GM21723 (cell line): ENCODE data around the gene TP53BP1.

ENCODE experiments used
- ATAC-seq: cut with Tn5 transposase; IDR thresholded peaks from one replicate; pipeline ENCODE4 v1.9.1; 2021; ENCODE audit warnings: mild to moderate bottlenecking, moderate library complexity; ENCODE audit not compliant: unreplicated experiment

TP53BP1 gene

GRCh38 chr15:43518197-43518761, 25.3 kb upstream of the TP53BP1 start:
- no peak for ATAC-seq

GRCh38 chr15:43517354-43518196, 24.6 kb upstream of the TP53BP1 start, which contains the start of gene MAP1A:
Gene MAP1A (plus strand): TSS chr15:43517608. CDS start chr15:43521474, 3,866 bp downstream.
- ATAC-seq = no peak

DNA sequence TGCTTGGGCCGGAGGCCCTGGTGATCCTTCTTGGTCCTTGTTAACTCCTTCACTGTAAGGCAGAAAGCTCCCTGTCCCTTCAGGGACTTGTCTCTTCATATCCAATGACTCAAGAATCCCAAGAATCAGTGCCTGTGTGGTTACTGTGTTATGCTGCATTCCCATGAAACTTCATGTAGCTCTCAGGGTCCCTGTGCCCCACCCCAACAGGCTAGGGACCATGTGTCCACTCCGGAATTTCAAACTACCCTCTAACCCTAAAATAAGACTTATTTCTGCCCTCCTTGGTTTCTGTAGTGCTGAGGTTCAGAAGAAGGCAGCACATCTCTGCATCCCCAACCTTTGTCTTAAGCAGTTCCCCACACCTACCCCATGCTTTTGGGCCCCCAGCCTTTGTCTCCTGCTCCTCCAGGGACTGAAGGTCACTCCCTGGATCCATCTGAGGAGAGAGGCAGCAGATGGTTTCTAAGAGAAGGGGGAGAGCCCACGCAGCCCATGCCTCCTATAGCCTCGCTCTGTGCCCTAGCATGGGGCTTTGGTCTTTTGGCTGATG, 23.9 kb upstream of the TP53BP1 start:
- no peak for ATAC-seq

DNA sequence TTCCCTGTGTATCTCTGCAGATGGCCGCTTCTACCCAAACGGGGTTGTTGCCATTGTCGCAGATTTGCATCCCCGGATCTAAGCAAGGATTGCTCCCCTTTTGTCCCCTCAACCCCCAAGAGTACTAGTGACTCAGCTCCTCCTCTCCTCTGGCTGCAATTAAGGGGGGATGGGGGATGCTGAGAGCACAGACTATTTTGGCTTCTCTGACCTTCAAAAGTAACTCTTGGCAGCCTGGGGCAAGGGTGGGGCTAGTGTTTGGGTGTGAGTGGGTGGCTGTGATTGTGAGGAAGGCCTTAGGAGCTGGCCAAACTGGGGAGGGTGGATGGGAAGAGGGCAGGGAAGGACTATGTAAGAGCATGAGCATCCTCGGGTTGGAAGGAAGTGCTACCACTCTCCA, 23.2 kb upstream of the TP53BP1 start:
- ATAC-seq = no peak

- no peak for ATAC-seq
Observed at GRCh38 chr15:43515741-43516140, 22.8 kb upstream of the TP53BP1 start.

DNA sequence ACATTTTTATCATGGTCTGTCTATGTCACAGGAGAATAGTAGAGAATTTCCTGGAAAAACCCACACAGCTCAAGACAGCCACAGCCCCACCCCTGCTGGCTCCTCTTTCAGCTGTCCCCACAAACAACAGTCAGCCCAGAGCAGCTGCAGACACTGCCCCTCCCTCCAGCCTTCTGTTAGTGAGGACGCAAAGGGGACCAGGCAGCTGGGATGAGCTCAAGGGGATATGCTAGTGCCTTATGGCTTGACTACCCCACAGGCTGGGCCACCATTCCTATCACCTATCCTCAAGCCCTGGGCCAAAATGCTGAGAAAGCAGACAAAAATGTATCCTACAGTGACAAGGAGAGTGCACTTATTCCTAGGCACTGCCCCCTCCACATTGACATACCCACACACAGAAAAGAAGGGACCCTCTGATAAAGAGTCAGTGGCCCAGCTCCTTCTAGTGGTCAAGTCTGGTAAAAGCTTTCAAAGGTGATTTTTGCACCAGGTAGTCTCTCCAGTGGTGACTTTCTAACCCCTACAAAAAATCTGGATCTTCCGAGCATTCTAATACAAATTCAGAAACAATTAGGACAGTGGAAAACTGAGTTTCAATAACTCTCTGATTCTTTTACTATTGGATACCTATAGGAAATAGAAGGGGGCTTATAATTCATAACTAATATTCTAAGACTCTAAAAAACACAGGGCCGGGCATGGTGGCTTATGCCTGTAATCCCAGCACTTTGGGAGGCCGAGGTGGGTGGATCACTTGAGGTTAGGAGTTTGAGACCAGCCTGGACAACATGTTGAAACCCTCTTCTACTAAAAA, 21.5 kb upstream of the TP53BP1 start:
- ATAC-seq = no peak

DNA sequence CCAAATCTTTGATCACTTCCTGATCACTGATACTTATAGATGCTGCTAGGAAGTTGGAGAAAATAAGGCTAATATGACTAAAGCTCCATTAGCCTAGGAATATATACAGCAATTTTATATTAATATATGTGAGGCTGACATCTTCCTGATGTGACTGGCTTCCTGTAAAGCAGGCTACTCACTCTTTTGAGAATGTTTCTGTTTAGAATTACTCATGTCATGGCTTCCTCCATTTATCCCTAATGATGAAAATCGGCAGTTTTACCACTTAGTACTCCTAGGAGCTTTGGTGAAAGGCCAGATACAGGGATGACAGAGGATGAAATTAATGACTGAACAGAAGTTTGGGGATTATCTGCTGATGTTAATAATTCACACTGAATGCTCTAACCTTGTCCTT, 20.6 kb upstream of the TP53BP1 start:
- no peak for ATAC-seq

DNA sequence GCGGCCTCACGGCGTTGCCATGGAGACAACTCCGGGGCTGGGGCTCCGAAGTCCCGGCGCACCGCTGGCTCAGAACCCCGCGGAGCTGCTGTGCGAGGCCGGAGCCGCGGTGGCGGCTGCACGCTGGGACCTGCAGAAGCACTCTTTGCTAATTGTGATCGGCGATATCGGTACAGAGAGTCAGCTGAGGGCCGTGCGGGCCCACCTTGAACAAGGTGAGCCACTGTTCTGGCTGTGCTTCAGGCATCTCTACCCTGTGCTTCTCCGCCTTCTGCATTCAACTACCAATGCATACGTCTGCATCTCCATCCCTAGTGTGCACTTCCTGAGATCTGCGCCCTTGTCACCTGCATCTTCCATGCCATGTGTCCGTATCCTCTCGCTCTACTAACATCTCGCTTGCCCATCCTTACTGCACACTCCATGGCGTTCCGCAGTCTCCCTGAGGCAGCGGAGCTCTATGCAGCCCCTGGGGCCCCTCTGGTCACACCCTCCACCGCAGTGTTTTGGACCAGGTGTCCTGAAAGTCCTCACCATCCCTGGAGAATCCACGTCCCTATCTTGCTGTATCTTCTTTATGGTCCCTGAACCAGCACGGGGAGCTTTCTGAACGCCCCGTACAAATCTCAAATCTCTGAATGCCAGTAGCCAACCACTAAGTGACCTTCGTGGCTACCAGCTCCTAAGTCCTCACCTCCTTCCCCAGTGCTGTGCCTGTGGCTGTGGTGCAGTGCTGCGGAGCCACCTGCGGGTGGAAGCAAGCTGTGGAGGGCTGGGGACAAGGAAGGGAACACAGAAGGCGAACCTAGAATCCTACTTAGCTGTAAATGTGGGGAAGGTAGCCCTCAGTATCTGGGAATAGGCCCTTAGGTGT, 18.3 kb upstream of the TP53BP1 start:
- ATAC-seq = no peak

- ATAC-seq = peak; percentile 96
Observed at GRCh38 chr15:43510200-43511011, 17.4 kb upstream of the TP53BP1 start.

DNA sequence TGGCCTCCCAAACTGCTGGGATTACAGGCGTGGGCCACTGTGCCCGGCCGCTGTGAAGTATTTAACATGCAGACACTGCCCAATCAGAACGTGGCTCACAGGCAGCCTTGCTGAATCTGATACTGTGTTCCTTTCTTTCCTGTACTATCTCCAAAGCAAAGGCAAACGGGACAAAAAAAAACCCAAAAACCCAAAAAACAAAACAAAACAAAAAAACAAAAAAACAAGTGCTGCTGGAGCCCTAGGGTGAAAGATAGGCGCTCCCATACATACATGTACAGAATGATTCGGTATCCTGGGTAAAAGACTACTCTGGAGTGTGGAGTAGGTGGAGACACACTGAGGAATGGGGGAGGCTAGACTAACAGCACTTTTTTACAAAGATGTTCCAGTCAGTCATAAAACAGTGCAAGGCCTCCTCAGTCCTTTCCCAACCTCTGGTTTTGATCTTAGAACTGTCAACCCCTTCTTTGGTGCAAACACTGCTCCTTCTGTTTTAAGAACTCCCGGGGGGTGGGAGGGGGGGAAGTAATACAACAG, 16.8 kb upstream of the TP53BP1 start:
- ATAC-seq = no peak

DNA sequence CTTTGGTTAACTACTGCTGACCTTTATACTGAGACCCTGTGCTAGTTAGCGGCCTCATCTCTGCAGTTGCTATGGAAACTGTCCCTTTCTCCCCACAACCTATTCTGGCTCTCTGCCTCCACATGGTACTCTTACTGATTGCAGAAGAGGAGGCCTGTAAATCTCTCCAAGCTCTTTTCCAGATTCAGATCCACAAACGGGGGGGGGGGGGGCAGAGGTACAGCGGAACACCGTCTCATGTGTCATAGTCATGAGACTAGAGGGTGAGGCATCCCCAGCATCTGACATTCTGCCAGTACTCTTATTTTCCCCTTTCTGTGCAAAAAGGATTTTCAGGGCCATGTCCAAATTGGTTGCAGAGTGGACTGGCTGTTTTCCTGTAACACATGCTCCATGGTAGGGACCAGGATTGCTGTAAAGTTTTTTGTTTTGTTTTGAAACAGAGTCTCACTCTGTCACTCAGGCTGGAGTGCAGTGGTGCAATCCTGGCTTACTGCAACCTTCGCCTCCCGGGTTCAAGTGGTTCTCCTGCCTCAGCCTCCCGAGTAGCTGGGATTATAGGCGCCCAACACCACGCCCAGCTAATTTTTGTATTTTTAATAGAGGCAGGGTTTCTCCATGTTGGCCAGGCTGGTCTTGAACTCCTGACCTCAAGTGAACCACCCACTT, 16.2 kb upstream of the TP53BP1 start:
- no peak for ATAC-seq

GRCh38 chr15:43508421-43508820, 15.5 kb upstream of the TP53BP1 start:
- no peak for ATAC-seq

- ATAC-seq = no peak
Observed at GRCh38 chr15:43505738-43506137, 12.8 kb upstream of the TP53BP1 start.

DNA sequence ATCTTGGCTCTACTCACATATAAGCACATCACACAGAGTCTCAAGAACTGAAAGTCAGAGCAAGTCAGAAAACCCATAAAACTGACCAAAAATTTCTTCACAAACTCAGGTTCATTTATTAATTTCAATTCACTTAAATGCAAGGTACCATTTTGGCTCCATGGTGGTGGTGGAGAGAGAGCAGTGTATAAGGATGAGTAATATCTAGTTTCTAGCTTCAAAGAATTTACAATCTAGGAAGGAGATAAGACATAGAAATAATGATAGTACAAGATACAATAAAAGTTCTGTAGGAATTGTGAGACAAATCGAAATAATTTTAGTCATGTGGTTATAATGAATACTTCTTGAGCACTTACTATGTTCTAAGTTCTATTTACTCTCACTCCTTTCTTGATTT, 6.7 kb upstream of the TP53BP1 start:
- no peak for ATAC-seq

DNA sequence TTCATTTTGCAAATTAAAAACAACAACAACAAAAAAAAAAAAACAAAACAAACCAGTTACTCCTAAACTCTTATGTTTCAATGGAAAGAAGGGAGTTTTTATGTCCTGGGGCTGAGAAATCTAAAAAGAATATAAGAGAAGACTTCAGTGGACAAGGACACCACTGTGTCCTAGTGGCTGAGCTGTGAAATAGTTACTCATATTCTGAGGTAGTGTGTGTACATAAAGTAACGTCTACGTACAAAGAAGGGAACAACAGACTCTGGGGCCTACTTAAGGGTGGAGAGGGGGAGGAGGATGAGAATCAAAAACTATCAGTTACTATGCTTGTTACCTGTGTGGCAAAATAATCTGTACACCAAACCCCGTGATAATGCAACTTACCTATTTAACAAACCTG, 6.0 kb upstream of the TP53BP1 start:
- no peak for ATAC-seq

DNA sequence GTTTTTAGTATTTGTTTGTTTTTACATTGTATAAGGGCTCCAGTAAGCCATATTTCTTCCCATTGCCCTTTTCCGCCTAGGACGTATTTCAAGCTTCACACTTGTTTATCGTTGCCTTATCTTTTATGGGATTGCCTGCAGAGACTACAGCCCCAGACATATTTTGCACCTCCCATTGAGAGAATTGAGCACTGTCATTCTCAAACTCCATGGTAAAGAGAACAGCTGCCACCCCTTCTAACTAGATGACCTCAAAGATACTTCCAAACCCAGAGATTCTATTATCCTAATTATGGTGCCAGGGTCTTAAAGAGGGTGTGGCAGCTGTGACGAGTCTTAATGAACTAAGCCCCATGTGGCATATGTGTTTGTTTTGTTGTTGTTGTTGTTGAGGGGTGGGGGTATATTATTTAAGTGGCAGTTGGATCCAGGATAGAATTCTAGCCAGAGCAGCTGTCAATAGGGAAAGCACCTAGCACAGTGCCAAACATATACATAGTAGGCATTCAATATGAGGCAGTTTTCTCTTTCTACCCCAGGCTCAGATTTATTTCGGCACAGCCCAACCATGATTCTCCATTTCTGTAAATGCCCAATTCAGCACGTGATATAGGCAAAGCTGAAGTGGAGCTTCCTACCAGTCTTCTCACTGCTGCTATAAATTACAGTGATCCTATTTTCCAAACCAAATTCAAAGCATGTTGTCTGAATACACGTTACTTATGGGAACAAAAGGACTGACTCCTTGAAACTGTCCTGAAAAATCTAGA, 932 bp upstream of the TP53BP1 start:
- no peak for ATAC-seq

GRCh38 chr15:43492266-43492665, 690 bp downstream of the TP53BP1 start:
- no peak for ATAC-seq

DNA sequence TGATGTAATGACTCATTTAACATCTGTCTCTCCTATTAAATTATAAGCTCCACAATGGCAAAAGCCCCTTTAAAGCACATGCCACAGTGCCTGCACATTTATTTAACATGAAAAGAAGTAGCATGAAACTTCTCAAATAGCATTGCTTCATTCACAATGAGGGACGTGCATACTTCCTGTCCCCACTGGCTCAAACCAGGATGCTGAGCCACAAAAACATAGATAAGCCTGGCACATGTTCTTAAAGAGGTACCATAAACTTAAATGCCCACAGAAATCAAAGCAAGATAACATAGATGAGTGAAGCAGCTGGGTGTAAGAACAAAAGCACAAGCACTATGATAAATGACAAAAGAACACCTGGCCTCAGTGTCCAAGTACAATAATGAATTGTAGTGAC, 3.8 kb downstream of the TP53BP1 start:
- ATAC-seq = no peak
